ENCODE data around the gene SLC5A2.
"Not testable (repeated sequence)": the region's sequence is repeated elsewhere in the genome, so short reads cannot be mapped to it uniquely, and the experiment has no call there.

Gene SLC5A2

GRCh38 chr16:31483081-31483480 is at the start of gene SLC5A2:
Gene SLC5A2, plus strand, starts transcription at chr16:31483123. Its CDS starts 14 bp downstream, at chr16:31483137.
- no peak for DNase-seq (ENCODE audit: low read depth, low spot score)

DNA sequence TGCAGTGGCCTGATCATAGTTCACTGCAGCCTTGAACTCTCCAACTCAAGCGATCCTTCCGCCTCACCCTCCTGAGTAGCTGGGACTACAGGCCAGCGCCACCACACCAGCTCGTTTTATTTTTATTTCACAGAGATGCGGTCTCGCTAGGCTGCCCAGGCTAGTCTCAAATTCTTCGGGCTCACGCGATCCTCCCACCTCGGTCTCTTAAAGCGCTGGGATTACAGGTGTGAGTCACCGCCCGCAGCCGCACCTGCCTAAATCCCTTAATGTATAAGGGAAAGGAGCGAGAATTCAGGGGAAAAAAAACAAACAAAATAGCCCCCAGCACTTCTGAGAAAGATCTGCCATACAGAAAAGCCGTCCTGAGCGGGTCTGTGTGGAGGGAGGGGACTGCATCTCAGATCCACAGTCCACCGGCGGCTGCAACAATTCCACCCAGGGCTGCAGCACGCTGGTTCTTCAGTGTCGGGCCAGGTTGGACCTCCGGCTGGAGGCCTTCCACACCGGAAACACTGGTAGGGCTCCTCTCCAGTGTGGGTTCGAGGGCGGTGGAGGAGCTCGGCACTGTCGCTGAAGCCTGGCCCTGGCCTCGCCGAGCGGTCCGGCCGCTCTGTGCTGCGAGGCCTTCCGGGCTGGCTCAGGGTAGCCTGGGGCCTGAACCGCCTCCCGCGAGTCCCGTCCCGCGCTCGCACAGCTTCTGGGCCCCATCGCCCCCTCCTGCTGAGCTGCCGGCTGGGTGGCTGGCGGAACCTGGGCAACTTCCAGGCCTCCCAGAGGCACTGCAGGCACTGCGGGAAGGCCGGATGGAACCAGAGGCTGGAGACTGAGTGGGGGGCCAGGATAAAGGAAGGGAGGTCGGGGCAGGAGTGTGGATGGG is 47.3 kb upstream of the SLC5A2 start:
- no peak for DNase-seq (ENCODE audit: low read depth, low spot score)

DNA sequence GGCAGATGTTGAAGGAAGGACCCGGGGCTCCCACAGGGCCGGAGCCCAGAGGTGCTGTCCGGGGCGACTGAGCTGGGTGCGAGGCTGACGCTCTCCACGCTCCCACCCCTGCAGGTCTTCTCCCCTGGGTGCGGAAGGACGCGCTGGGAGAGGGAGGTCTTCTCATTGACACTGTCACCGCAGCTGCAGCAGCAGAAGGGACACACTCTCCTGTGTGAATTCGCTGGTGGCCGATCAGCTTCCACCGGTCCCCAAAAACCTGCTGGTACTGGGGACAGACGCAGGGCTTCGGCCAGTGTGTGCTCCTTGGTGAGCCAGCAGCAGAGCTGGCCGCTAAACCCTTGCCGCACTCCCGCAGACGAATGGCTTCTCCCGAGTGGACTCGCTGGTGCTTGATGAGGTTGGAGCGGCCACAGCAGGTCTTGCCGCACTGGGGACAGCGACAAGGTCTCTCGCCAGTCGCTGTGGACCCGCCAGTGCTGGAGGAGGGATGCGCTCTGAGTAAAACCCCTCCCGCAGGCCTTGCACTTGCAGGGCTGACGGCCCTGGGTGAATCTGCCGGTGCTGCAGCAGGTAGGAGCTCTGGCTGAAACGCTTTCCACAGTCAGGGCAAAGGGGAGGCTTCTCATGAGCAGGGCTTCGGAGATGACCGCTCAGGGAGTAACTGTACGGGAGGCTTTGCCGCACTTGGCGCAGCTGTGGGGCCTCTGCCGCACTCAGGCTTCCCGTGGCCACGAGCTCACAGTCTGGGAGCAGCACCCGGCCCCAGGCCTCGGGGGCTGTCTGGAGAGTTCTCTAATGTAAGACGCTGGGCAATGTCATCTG is 46.5 kb upstream of the SLC5A2 start:
- DNase-seq (ENCODE audit: low read depth, low spot score): no peak

- DNase-seq (ENCODE audit: low read depth, low spot score): no peak
Measured at GRCh38 chr16:31438414-31438813, 44.5 kb upstream of the SLC5A2 start.

DNA sequence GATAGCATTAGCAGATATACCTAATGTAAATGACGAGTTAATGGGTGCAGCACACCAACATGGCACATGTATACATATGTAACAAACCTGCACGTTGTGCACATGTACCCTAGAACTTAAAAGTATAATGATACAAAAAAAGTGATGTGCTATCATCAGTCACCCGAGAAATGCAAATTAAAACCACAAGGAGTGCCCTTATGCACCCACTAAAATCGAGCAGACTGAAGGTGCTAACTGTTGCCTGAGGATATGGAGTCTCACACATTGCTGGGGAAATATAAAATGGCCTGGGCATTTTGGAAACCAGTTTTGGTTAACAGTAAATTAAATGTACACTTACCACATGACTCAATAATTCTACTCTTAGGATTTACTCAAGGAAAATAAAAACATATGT is 43.9 kb upstream of the SLC5A2 start:
- not testable (repeated sequence) for DNase-seq (ENCODE audit: low read depth, low spot score)

GRCh38 chr16:31439519-31439918 is 43.4 kb upstream of the SLC5A2 start:
- DNase-seq (ENCODE audit: low read depth, low spot score): no peak

DNA sequence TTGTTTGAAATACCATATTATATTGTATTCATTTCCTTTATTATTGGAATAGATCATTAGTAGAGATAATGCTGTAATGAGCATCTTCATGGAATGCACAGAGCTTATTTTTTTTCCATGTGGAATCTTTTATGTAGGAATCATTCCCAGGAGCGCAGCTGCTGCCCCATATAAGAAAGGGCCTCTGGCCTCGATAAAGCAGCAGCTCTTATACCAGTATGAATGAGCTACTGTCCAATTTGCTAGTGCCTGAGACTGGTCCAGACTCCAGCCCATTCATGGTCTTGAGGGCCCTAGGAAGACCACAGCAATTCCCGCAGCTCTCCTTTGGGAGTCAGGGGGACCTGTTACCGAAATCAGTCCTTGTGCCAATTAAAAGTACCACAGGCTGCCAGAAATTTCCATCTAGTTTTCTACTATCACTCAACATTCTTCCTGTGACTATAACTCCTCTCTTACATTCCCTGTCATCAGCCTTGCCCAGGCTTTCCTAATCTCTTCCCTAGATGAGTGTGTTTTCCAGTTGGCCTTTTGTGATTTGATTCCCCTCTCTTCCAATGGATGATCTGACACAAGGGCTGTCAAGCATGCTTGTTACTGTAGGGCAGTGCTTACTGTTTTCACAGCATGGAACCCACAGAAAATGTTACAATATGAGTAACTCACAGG is 42.3 kb upstream of the SLC5A2 start:
- DNase-seq (ENCODE audit: low read depth, low spot score): no peak

GRCh38 chr16:31441956-31442355 is 41.0 kb upstream of the SLC5A2 start:
- DNase-seq (ENCODE audit: low read depth, low spot score): no peak

DNA sequence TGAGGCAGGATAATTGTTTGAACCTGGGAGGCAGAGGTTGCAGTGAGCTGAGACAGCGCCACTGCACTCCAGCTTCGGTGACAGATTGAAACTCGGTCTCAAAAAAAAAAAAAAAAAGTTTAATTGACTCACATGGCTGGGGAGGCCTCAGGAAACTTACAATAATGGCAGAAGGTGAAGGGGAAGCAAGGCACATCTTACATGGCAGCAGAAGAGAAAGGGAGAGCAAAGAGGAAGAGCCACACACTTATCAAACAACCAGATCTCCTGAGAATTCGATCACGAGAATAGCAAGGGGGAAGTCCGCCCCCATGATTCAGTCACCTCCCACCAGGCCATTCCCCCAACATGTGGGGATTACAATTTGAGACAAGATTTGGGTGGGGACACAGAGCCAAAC is 37.0 kb upstream of the SLC5A2 start:
- not testable (repeated sequence) for DNase-seq (ENCODE audit: low read depth, low spot score)

DNA sequence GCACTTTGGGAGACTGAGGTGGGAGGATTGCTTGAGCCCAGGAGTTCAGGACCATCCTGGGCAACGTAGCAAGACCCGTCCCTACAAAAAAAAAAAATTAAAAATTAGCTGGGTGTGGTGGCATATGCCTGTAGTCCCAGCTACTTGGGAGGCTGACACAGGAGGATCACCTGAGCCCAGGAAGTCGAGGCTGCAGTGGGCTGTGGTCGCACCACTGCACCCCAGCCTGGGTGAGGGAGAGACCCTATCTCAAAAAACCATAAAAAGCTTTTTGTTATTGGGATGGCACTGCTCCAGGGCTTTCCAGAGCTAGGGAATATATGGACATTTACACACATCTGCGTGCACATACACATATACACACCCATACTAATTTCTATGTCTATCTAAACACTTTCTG is 31.7 kb upstream of the SLC5A2 start:
- DNase-seq (ENCODE audit: low read depth, low spot score): no peak

DNA sequence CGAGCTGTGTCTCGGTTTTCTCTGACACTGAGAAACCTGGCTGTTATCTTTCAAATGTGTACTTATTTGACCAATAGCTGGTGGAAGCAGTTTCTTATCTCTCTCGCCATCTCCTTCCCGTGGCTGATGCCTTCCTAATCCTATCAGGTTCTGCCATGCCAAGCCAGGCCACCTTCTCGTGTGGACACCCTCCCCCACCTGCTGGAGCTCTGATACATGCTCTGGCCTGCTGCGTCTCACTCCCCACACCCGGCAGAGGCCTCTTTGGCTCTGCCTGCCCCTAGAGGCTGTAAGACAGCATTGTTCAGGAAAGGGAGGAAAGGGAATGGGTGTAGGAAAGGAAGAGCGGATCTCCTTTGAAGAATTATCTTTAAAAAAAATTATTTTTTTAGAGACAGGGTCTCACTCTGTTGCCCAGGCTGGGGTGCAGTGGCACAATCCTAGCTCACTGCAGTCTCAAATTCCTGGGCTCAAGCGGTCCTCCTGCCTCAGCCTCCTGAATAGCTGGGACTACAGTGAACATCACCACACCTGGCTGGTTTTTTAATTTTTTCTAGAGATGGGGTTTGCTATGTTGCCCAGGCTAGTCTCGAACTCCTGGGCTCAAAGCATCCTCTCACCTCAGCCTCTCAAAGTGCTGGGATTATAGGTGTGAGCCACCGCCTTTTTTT is 31.1 kb upstream of the SLC5A2 start:
- peak; percentile 83 for DNase-seq (ENCODE audit: low read depth, low spot score)

- DNase-seq (ENCODE audit: low read depth, low spot score): peak; percentile 89
Measured at GRCh38 chr16:31452631-31453106, 30.3 kb upstream of the SLC5A2 start.

DNA sequence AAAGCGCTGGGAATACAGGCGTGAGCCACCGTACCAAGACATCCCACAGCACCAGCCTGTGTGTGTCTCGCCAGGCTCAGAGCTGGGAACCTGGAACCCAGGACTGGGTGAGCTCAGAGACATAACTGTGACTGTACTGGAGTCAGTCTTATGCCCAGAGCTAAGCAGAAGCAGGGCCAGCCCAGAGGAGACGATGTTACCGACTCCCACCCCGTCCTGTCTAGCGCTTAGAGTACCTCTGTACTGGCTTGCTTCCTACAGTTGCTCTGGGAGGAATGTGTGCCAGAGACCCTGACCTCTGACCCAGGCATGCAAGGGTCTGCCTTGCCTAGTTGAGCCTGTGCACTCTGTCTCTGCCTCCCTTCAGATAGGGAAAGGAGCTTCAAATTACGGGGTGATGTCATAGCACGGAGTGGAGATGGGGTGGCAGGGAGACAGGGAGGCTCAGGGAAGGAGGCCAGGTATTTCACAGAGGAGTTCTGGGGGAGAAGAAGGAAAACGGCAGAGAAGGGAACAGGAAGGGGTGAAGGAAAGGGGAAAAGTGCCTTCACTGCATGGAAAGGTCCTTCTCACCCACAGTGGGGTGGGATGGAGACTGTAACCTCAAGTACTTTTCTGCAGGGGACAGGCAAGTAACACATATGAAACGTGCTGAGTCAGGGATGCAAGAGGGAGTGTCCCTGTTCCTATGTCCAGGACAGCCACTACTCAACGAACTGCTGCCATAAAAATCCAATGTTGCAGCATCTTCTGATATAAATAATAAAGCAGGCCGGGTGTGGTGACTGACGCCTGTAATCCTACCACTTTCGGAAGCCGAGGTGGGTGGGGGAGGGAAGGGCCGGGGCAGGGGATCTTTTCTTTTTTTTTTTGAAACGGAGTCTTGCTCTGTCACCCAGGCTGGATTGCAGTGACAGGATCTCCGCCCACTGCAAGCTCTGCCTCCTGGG is 29.4 kb upstream of the SLC5A2 start:
- DNase-seq (ENCODE audit: low read depth, low spot score): no peak

DNA sequence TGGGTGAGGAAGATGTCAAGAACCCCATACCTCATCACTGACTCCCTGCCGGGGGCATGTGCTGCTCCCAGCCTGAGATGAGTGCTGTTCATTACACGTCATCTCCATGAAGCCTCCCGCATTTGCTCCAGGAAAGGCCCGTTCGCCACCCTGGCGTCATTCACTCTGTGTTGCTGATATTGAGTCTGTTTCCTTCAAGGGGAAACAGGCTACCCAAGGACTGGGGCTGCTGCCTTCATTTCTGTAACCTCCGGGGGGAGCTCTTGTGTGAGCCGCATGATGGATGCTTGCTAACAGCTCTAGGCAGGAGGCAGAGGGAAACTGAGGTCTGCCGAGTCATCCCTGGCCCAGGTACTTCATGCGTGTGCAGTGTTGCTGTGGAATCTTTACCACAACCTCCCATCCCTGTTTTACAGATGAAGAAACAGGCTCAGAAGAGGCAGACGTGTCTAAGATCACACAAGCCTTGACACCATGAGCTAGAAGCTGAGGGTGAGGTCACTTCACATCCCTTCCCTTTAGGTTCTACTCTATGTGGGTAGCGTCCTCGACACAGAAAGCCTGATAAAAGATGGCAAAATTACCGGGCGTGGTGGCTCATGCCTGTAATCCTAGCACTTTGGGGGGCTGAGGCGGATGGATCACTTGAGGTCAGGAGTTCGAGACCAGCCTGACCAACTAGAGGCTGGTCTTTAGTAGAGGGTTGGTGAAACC is 27.2 kb upstream of the SLC5A2 start:
- DNase-seq (ENCODE audit: low read depth, low spot score): no peak

GRCh38 chr16:31456988-31457360 is 25.9 kb upstream of the SLC5A2 start:
- no peak for DNase-seq (ENCODE audit: low read depth, low spot score)

GRCh38 chr16:31458073-31458843 is 24.7 kb upstream of the SLC5A2 start:
- DNase-seq (ENCODE audit: low read depth, low spot score): peak; percentile 67

DNA sequence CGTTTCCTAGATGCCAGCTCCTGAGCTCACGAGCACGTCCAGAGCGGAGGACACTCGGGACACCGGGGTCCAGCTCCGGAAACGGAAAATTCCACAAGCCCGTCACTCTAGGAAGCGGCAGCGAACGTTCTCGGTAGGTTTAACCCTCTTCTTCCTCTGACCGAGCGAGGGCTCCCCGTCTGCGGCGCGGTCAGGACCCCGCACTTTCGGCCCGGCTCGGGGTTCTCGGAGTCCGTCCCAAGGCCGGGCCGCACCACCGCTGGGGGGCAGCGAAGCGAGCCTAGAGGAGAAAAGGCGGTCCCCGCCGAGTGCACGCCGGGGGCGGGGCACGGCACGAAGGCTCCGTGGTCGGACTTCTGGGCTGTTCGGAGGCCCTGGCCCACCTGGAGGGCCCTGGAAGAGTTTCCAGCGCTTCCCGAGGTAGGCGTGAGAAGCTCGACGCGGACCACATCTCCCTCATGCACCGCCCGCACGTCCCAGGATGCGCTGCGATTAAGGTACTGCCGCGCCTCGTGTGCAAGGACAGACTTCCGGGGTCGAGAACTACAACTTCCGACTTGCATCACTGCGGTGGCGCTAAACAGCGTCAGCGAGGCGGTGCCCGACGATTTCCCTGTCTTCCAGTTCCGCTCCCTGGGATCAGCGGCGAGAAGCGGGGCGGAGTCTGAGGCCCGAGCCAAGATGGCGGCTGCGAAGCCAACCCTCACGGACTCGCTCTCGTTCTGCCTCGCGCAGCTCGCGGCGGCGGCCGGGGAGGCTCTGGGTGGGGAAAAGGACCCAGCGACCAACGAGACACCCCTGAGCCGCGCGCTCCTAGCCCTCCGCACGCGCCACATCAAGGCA is 23.9 kb upstream of the SLC5A2 start, which contains the start of gene ARMC5:
Gene ARMC5, plus strand, starts transcription at position 658 of the 843 bp plus-strand sequence. Its CDS starts 24 bp downstream, at position 682.
- peak; percentile 99 for DNase-seq (ENCODE audit: low read depth, low spot score)

All from astrocyte of the hippocampus (primary cell).